ENCODE results near the gene ARHGAP42. TPM values are rescaled to one million over a fixed set of nuclear protein-coding genes. Genes with fewer than 3 reads are reported as not detected.

Gene ARHGAP42
- total RNA-seq (2022; extraction: Qiagen RNA extraction; ENCODE audit: low read depth) = 6.7 to 10.9 TPM (median 8.7 TPM) in 5 replicates

GRCh38 chr11:100687054-100687629 lies at the start of gene ARHGAP42:
Gene ARHGAP42, plus strand, starts transcription at chr11:100687288. Its CDS starts 391 bp downstream, at chr11:100687679.

Measured in A549 treated with DMSO at 1 μM for 4 hours (cell line).